Keratinocyte (primary cell): Measurements from ENCODE around the gene CCBE1. TPM values are rescaled to one million over a fixed set of nuclear protein-coding genes. Genes with fewer than 3 reads are reported as not detected.

Experiments used
- DNase-seq: peaks from one replicate; pipeline ENCODE4 v3.0.0-alpha.2; 2011; ENCODE audit warnings: low read depth, missing footprints, low spot score
- FAIRE-seq: peaks from 2 replicates; lab custom pipeline; 2011; peaks lifted over from hg19 to GRCh38; lab: Jason Lieb, UNC
- H2AFZ ChIP-seq: 2 replicates; pipeline ENCODE4 v1.6.0; 2012; ENCODE audit warnings: low read length, control low read depth, inconsistent platforms; ENCODE audit not compliant: control insufficient read depth
- H3K27ac ChIP-seq: 2 replicates; pipeline ENCODE4 v1.5.1; 2011; ENCODE audit warnings: low read length; ENCODE audit not compliant: control insufficient read depth, insufficient read depth
- H3K27me3 ChIP-seq: 3 replicates; pipeline ENCODE4 v1.6.0; 2011; ENCODE audit warnings: low read length; ENCODE audit not compliant: control insufficient read depth, insufficient read depth; ENCODE audit errors: extremely low read depth
- H3K36me3 ChIP-seq, 2 experiments: 2 replicates in 1 of 2; 3 replicates in 1 of 2; pipeline ENCODE4 v1.5.1; 2011; ENCODE audit warnings: low read length in 2 of 2, mild to moderate bottlenecking in 1 of 2; ENCODE audit not compliant: control insufficient read depth in 2 of 2, insufficient read depth in 2 of 2; ENCODE audit errors: extremely low read depth in 1 of 2
- H3K4me1 ChIP-seq: 3 replicates; pipeline ENCODE4 v1.5.1; 2011; ENCODE audit warnings: low read length; ENCODE audit not compliant: control insufficient read depth, insufficient read depth; ENCODE audit errors: extremely low read depth
- H3K4me2 ChIP-seq: 3 replicates; pipeline ENCODE4 v1.6.0; 2011; ENCODE audit warnings: low read depth, low read length; ENCODE audit not compliant: control insufficient read depth, insufficient read depth; ENCODE audit errors: extremely low read depth
- H3K4me3 ChIP-seq, 3 experiments: fragments of 200-600 bp in 1 of 3; sonication (generic) in 1 of 3; 2 replicates in 2 of 3; 3 replicates in 1 of 3; pipeline ENCODE4 v1.5.1; 2011 to 2016; ENCODE audit warnings: low read length in 3 of 3, mild to moderate bottlenecking in 3 of 3, control low read depth in 2 of 3, inconsistent platforms in 1 of 3, low read depth in 1 of 3, mixed read lengths in 1 of 3, mixed run types in 1 of 3, moderate library complexity in 1 of 3; ENCODE audit not compliant: control insufficient read depth in 2 of 3, insufficient read depth in 2 of 3; ENCODE audit errors: extremely low read depth in 1 of 3
- H3K79me2 ChIP-seq: 2 replicates; pipeline ENCODE4 v1.6.0; 2012; ENCODE audit warnings: low read length; ENCODE audit not compliant: control insufficient read depth, insufficient read depth
- H3K9ac ChIP-seq: 3 replicates; pipeline ENCODE4 v1.6.0; 2011; ENCODE audit warnings: low read length; ENCODE audit not compliant: control insufficient read depth, insufficient read depth; ENCODE audit errors: extremely low read depth
- H3K9me1 ChIP-seq: 3 replicates; pipeline ENCODE4 v1.6.0; 2011; ENCODE audit warnings: low read length; ENCODE audit not compliant: control insufficient read depth, insufficient read depth; ENCODE audit errors: extremely low read depth
- H3K9me3 ChIP-seq: 2 replicates; pipeline ENCODE4 v1.5.1; 2012; ENCODE audit warnings: low read depth, low read length; ENCODE audit not compliant: control insufficient read depth
- H4K20me1 ChIP-seq: 3 replicates; pipeline ENCODE4 v1.6.0; 2011; ENCODE audit warnings: low read length; ENCODE audit not compliant: control insufficient read depth, insufficient read depth; ENCODE audit errors: extremely low read depth
- CTCF ChIP-seq, 3 experiments: IDR thresholded peaks in 1 of 3; conservative IDR thresholded peaks in 1 of 3; optimal IDR thresholded peaks in 1 of 3; 2 replicates in 2 of 3; 3 replicates in 1 of 3; pipeline versions ENCODE3 to v1.5.1; 2011; ENCODE audit warnings: low read length in 3 of 3, mild to moderate bottlenecking in 3 of 3, moderate library complexity in 2 of 3, control low read depth in 1 of 3, inconsistent platforms in 1 of 3; ENCODE audit not compliant: insufficient read depth in 2 of 3; ENCODE audit errors: extremely low read depth in 1 of 3
- EZH2 ChIP-seq: IDR thresholded peaks from one replicate; pipeline ENCODE4 v1.6.1; 2012; ENCODE audit warnings: inconsistent platforms, mild to moderate bottlenecking, low read length, moderate library complexity
- dilution Hi-C: fragments of 300-500 bp; cut with MboI; formaldehyde crosslinking; loops from one replicate; pipeline ENCODE4 v1.7.0; 2020; ENCODE audit warnings: low sequenced_read_pairs; ENCODE audit not compliant: extremely low pct_ligation_motif_present
- polyA plus RNA-seq, 5 experiments: library from polyadenylated mRNA; depleted of rRNA in 3 of 5; stranded (reverse) in 3 of 5; stranded (forward) in 1 of 5; unstranded in 1 of 5; fragments of >200 nt; gene quantifications; 1 replicate in 1 of 5; 2 replicates in 3 of 5; 3 replicates in 1 of 5; pipeline versions ENCODE4 v1.2.1 to v1.2.3, GENCODE V29; 2011 to 2012; ENCODE audit warnings: missing spikeins in 2 of 5, low read depth in 1 of 5, low replicate concordance in 1 of 5

Gene CCBE1
- polyA plus RNA-seq, 1 donor (not counting 4 experiments of a cell fraction or from before 2014, with no cell fraction given), result 20.1 TPM

- no peaks in the 10 kb centered on the region for H3K27me3 ChIP-seq
Observed at GRCh38 chr18:59459369-59460071, 237.7 kb downstream of the CCBE1 start.

GRCh38 chr18:59458575-59458974 is 238.6 kb downstream of the CCBE1 start:
- dilution Hi-C loops, result no loop called here
- no peak for FAIRE-seq
- Histone ChIP-seq H3K79me2 (no peaks in the 10 kb centered on the region), H3K9me1 (no peaks in the 10 kb centered on the region), H3K4me3 (no peak overlapping the region), H4K20me1 (no peaks in the 10 kb centered on the region), H3K27ac (no peak overlapping the region), H3K9ac (no peak overlapping the region), H3K36me3 (peaks cover 0 to 1% of the 10 kb centered on the region in 2 experiments), H3K9me3 (no peaks in the 10 kb centered on the region), H3K4me2 (no peak overlapping the region), H3K27me3 (no peaks in the 10 kb centered on the region), H3K4me1 (peaks cover 8% of the 10 kb centered on the region), H2AFZ (no peak overlapping the region)
- no peak for DNase-seq
- TF ChIP-seq CTCF (optimal IDR thresholded peaks at IDR 0.05 in 1 of 3, IDR thresholded peaks at IDR 0.05 in 1 of 3, conservative IDR thresholded peaks at IDR 0.05 in 1 of 3; ENCODE audit: extremely low read depth in 1 of 3, insufficient read depth in 2 of 3, low read length in 3 of 3), result no peak
- no peak for TF ChIP-seq EZH2

More at GRCh38 chr18:59459369-59460071, 237.7 kb downstream of the CCBE1 start:
- no peaks in the 10 kb centered on the region for H3K9me3 ChIP-seq
- FAIRE-seq (peak; percentile 83), DNase-seq (peak; percentile 7)
- no peak overlapping the region for H3K4me2 ChIP-seq
- H3K4me3 ChIP-seq, result no peak overlapping the region
- H3K36me3 ChIP-seq, result peaks cover 0 to 1% of the 10 kb centered on the region in 2 experiments
- dilution Hi-C loops, result no loop called here
- no peaks in the 10 kb centered on the region for H4K20me1 ChIP-seq
- peaks cover 8% of the 10 kb centered on the region for H3K4me1 ChIP-seq
- no peak overlapping the region for H3K9ac ChIP-seq
- TF ChIP-seq EZH2 (no peak), CTCF (optimal IDR thresholded peaks at IDR 0.05 in 1 of 3, IDR thresholded peaks at IDR 0.05 in 1 of 3, conservative IDR thresholded peaks at IDR 0.05 in 1 of 3; ENCODE audit: extremely low read depth in 1 of 3, insufficient read depth in 2 of 3, low read length in 3 of 3) (peak in 2 of 3 experiments; percentile 28 to 52)
- no peak overlapping the region for H3K27ac ChIP-seq
- H3K9me1 ChIP-seq, result no peaks in the 10 kb centered on the region
- H2AFZ ChIP-seq, result no peak overlapping the region
- H3K79me2 ChIP-seq, result no peaks in the 10 kb centered on the region
